Gastrocnemius medialis (tissue), 4 donors: ENCODE results near the gene LCNL1.

Experiments
- POLR2A ChIP-seq, 2 donors: fragments of 450-650 bp; IDR thresholded peaks; one replicate each; pipeline ENCODE4 v1.6.1; 2017; ENCODE audit warnings: antibody characterized with exemption in 2 of 2, mild to moderate bottlenecking in 2 of 2, moderate library complexity in 2 of 2
- TF ChIP-seq, protein P1 (sequence below), 5 experiments: fragments of 450-650 bp in 3 of 5; fragments of 200-600 bp in 2 of 5; sonication (generic) in 2 of 5; IDR thresholded peaks in 4 of 5; conservative IDR thresholded peaks in 1 of 5; 1 replicate in 4 of 5; 2 replicates in 1 of 5; pipeline ENCODE4 v1.5.1; 2016 to 2019; ENCODE audit warnings: antibody characterized with exemption in 5 of 5, mild to moderate bottlenecking in 3 of 5, moderate library complexity in 3 of 5

DNA sequence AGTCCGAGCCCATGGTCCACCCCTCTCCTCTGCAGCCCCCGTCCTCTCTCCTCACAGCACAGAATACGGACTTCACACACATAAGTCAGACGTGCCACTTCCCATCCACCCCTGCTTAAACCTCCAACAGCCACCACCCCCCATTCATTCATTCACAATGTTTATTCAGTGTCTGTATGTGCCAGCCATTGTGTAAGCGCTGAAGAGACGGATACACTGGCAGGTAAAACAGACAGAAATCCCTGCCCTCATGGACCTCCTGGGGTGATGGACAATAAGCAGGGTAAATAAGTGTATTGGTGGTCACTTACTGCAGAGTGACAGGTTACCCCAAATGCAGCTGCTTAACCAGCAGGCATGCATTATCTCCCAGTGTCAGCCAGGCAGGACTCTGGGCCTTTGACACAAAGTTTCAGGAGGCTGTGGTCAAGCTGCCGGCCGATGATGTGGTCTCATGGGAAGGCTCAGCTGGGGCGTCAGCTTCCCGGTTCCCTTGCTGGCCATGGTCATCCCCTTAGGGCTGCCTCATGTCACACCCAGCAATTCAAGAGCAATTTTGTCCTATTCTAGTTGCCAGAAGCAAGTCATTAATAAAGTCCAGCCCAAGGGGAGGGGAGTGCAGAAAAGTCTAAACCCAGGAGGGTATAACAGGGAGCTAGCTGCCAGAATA, 7.6 kb downstream of the LCNL1 start:
- no peak for TF ChIP-seq POLR2A (IDR thresholded peaks at IDR 0.05)
- TF ChIP-seq, protein P1, sequence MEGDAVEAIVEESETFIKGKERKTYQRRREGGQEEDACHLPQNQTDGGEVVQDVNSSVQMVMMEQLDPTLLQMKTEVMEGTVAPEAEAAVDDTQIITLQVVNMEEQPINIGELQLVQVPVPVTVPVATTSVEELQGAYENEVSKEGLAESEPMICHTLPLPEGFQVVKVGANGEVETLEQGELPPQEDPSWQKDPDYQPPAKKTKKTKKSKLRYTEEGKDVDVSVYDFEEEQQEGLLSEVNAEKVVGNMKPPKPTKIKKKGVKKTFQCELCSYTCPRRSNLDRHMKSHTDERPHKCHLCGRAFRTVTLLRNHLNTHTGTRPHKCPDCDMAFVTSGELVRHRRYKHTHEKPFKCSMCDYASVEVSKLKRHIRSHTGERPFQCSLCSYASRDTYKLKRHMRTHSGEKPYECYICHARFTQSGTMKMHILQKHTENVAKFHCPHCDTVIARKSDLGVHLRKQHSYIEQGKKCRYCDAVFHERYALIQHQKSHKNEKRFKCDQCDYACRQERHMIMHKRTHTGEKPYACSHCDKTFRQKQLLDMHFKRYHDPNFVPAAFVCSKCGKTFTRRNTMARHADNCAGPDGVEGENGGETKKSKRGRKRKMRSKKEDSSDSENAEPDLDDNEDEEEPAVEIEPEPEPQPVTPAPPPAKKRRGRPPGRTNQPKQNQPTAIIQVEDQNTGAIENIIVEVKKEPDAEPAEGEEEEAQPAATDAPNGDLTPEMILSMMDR (IDR thresholded peaks at IDR 0.05 in 4 of 5, conservative IDR thresholded peaks at IDR 0.05 in 1 of 5) = no peak
